ENCODE data around the gene GOSR1. TPM values are rescaled to one million over a fixed set of nuclear protein-coding genes. Genes with fewer than 3 reads are reported as not detected.

Gene GOSR1
- 13.8 and 23.1 TPM in 2 replicates for total RNA-seq

DNA sequence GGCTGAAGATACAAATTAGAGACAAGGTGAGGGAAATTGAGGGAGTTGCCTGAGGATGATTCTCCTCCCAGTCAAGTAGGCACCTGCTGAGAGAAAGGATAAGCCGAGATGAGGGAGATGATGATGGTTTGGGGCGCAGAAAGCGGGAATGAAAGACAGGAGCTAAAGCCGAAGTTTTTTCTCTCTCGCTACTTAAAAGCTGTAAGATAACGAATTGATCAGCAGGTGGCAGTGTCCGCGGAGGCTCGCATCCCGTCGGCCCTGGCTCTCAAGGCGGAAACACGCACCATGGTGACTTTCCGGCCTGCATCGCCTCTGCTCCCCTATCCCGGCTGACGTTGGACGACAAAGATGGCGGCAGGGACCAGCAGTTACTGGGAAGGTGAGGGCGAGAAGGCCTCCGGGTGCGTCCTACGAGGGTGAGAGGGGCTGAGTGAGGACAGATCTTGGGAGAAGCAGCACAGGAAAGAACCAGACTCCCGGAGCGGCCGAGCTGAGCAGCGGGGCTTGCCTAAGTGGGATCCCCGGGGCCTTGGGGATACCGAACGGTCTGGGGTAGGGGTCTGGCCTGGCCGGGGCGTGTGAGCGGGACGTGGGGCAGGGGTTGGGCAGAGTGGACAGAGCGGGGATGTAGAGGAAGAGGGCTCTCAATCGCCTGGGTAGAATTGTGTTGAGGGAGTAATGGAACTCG, at the start of gene GOSR1:
TSS of gene GOSR1 (plus strand) at position 326 of the 691 bp plus-strand sequence. CDS start at position 352, 26 bp downstream.

Other genes starting within 250 kb of the GOSR1 start
- 2.3 and 7.7 TPM in 2 replicates for gene SLC6A4, start 241.7 kb upstream of the GOSR1 start, total RNA-seq
- gene BLMH, start 185.5 kb upstream of the GOSR1 start, total RNA-seq, result 28.0 and 42.7 TPM in 2 replicates
- not detected in 2 replicates for gene TMIGD1, start 143.4 kb upstream of the GOSR1 start, total RNA-seq
- gene CPD, start 98.5 kb upstream of the GOSR1 start, total RNA-seq, result 69.5 and 96.6 TPM in 2 replicates